ENCODE data around the gene SCML1. TPM values are rescaled to one million over a fixed set of nuclear protein-coding genes. Genes with fewer than 3 reads are reported as not detected.

Gene SCML1
- total RNA-seq, 1 donor from 2014 or later: 6.8 TPM

DNA sequence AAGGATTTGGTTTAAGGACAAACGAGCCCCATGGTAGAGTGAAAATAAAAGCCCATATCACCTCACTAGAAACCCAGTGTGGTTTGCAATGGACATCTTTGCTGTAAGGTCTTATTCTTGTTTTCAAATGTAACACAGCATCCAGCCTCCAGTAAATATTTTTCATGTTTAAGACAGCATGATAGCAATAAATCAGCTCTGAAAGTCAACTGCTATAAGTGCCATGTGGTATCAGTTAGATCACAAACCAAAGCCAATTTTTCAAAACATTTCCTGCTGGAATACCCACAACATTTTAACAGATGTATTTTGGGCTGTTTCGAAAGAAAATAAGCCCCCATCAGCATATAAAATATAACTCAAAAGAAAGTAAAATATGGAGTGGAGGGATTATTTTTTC is 24.0 kb upstream of the SCML1 start:
- Histone ChIP-seq H3K9me3 (replicated peaks) (no peaks in the 10 kb centered on the region), H3K4me1 (no peaks in the 10 kb centered on the region), H3K36me3 (no peaks in the 10 kb centered on the region), H3K4me3 (no peak overlapping the region), H3K27me3 (ENCODE audit: low read depth) (no peaks in the 10 kb centered on the region), H3K27ac (replicated peaks) (no peak overlapping the region)
- no peak for DNase-seq
- TF ChIP-seq, protein P1, sequence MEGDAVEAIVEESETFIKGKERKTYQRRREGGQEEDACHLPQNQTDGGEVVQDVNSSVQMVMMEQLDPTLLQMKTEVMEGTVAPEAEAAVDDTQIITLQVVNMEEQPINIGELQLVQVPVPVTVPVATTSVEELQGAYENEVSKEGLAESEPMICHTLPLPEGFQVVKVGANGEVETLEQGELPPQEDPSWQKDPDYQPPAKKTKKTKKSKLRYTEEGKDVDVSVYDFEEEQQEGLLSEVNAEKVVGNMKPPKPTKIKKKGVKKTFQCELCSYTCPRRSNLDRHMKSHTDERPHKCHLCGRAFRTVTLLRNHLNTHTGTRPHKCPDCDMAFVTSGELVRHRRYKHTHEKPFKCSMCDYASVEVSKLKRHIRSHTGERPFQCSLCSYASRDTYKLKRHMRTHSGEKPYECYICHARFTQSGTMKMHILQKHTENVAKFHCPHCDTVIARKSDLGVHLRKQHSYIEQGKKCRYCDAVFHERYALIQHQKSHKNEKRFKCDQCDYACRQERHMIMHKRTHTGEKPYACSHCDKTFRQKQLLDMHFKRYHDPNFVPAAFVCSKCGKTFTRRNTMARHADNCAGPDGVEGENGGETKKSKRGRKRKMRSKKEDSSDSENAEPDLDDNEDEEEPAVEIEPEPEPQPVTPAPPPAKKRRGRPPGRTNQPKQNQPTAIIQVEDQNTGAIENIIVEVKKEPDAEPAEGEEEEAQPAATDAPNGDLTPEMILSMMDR (IDR thresholded peaks at IDR 0.05; ENCODE audit: borderline replicate concordance): no peak
- intact Hi-C loops (cut with micrococcal nuclease): no loop called here

DNA sequence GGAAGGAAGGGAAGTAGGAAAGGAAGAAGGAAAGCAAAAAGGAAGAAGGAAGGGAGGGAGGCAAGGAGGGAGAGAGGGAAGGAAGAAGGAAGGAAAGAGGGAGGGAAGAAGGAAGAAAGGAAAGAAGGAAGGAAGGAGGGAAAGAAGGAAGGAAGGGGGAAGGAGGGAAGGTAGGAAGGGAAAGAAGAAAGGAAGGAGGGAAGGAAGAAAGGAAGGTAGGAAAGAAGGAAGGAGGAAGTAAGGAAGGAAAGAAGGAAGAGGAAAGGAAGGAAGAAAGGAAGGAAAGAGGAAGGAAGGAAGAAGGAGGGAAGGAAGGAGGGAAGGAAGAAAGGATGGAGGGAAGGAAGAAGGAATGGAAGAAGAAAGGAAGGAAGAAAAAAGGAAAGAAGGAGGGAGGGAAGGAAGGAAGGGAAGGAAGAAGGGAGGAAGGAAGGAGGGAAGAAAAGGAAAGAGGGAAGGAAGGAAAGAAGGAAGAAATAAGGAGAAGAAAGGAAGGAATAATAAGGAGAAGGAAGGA is 18.6 kb upstream of the SCML1 start:
- TF ChIP-seq, protein P1 (IDR thresholded peaks at IDR 0.05; ENCODE audit: borderline replicate concordance): no peak
- intact Hi-C loops (cut with micrococcal nuclease): no loop called here
- H3K27me3 ChIP-seq (ENCODE audit: low read depth): no peaks in the 10 kb centered on the region

DNA sequence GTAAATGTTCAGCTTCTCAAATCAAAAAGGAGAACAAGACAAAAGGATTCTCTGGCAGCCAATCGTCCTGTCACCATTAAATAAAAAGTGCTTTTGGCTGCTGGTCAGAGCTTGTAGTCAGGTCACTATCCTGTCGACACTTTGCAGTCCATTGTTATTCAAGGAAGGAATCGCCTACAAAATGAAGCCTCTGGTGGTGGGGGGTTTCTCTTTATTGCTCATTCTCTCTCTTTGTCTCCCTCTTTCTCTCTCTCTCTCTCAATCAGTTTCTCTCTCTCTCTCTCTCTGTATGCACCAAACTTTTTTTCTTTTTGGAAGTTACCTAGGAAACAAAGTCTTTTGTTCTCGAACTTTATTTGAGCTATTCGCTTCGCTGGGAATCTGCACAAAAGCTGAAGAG is 17.6 kb upstream of the SCML1 start:
- intact Hi-C loops (cut with micrococcal nuclease): no loop called here
- H3K9me3 ChIP-seq (replicated peaks): no peaks in the 10 kb centered on the region
- TF ChIP-seq, protein P1 (IDR thresholded peaks at IDR 0.05; ENCODE audit: borderline replicate concordance): no peak
- no peaks in the 10 kb centered on the region for H3K4me1 ChIP-seq
- H3K4me3 ChIP-seq: no peak overlapping the region
- no peak for DNase-seq
- no peak overlapping the region for H3K27ac ChIP-seq (replicated peaks)
- H3K36me3 ChIP-seq: no peaks in the 10 kb centered on the region
- no peaks in the 10 kb centered on the region for H3K27me3 ChIP-seq (ENCODE audit: low read depth)

More for the DNA sequence above, 18.6 kb upstream of the SCML1 start:
- Histone ChIP-seq H3K27ac (replicated peaks) (no peak overlapping the region), H3K4me3 (no peak overlapping the region), H3K36me3 (no peaks in the 10 kb centered on the region), H3K9me3 (replicated peaks) (no peaks in the 10 kb centered on the region), H3K4me1 (no peaks in the 10 kb centered on the region)
- DNase-seq: no peak

DNA sequence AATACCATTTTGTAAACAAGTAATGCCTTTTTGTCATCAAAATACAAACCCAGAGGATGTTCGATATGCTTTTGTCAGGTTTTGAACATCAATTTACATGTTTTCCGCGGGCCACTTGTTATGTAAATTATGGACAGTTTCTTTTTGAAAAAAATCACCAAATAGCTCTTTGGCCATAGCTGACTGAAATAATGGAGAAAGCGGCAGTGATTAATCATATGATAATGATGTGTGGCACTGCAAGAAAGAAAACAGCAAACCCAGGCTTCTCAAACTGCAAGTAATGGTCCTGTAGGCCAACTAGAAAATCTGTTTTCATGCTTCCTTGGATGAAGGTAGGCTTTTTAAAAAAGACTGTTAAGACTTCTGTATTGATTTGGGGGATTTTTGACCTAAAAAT is 15.6 kb upstream of the SCML1 start:
- H3K4me3 ChIP-seq: no peak overlapping the region
- H3K27ac ChIP-seq (replicated peaks): no peak overlapping the region
- H3K4me1 ChIP-seq: no peaks in the 10 kb centered on the region
- H3K27me3 ChIP-seq (ENCODE audit: low read depth): no peaks in the 10 kb centered on the region
- DNase-seq: no peak
- no peaks in the 10 kb centered on the region for H3K36me3 ChIP-seq
- intact Hi-C loops (cut with micrococcal nuclease): no loop called here
- TF ChIP-seq, protein P1 (IDR thresholded peaks at IDR 0.05; ENCODE audit: borderline replicate concordance): no peak
- H3K9me3 ChIP-seq (replicated peaks): no peaks in the 10 kb centered on the region

DNA sequence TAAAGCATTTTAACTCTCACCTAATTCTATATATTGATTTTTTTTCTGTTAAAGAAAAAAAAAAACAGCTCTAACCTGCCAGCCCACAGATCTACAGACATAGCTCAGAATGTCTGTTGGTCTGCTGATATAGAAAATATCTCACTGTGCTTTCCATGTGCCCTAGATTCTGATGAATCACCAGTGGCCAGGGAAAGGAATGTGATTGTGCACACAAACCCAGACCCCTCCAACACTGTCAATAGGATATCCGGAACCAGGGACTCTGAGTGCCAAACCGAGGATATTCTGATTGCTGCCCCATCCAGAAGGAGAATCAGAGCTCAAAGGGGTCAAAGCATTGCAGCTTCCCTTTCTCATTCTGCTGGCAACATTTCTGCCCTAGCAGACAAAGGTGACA is 12.1 kb upstream of the SCML1 start:
- Histone ChIP-seq H3K36me3 (no peaks in the 10 kb centered on the region), H3K4me3 (no peak overlapping the region), H3K4me1 (no peaks in the 10 kb centered on the region), H3K27me3 (ENCODE audit: low read depth) (no peaks in the 10 kb centered on the region), H3K9me3 (replicated peaks) (no peaks in the 10 kb centered on the region), H3K27ac (replicated peaks) (no peak overlapping the region)
- TF ChIP-seq, protein P1 (IDR thresholded peaks at IDR 0.05; ENCODE audit: borderline replicate concordance): no peak
- intact Hi-C loops (cut with micrococcal nuclease): no loop called here
- DNase-seq: no peak
